HepG2 (cell line): Measurements from ENCODE around the gene DHTKD1. TPM values are rescaled to one million over a fixed set of nuclear protein-coding genes. Genes with fewer than 3 reads are reported as not detected.
A peak's percentile ranks its signal among the peaks of the same experiment; 100 is the strongest.

Source experiments
- ATF7 ChIP-seq, 2 experiments: fragments of 450-650 bp in 1 of 2; sonication (generic) in 1 of 2; formaldehyde crosslinking in 1 of 2; IDR thresholded peaks; 2 replicates each; pipeline versions ENCODE4 v1.4.0 to v1.6.1; 2016 to 2020; ENCODE audit warnings: antibody characterized with exemption in 1 of 2, mild to moderate bottlenecking in 1 of 2, missing genetic modification reagents in 1 of 2
- BATF2 ChIP-seq: sonication (generic); formaldehyde crosslinking; IDR thresholded peaks from 2 replicates; pipeline ENCODE4 v1.8.0; 2022; ENCODE audit warnings: mild to moderate bottlenecking, missing genetic modification reagents, moderate library complexity
- GATA4 ChIP-seq: sonication (generic); IDR thresholded peaks from 2 replicates; pipeline ENCODE4 v1.6.1; 2016; ENCODE audit warnings: antibody characterized with exemption, low read depth, borderline replicate concordance
- SMAD1 ChIP-seq: sonication (generic); formaldehyde crosslinking; IDR thresholded peaks from 2 replicates; pipeline ENCODE4 v1.4.0; 2020; ENCODE audit warnings: missing genetic modification reagents, low read depth, mild to moderate bottlenecking, borderline replicate concordance
- SMAD9 ChIP-seq: sonication (generic); formaldehyde crosslinking; IDR thresholded peaks from 2 replicates; pipeline ENCODE4 v1.5.1; 2020; ENCODE audit warnings: mild to moderate bottlenecking, missing genetic modification reagents
- TCF12 ChIP-seq, 2 experiments: fragments of 450-650 bp in 1 of 2; sonication (generic) in 1 of 2; formaldehyde crosslinking in 1 of 2; IDR thresholded peaks; 2 replicates each; pipeline versions ENCODE4 v1.6.1 to v1.8.0; 2017 to 2022; ENCODE audit warnings: antibody characterized with exemption in 1 of 2, mild to moderate bottlenecking in 1 of 2, missing genetic modification reagents in 1 of 2, moderate library complexity in 1 of 2
- ZBTB44 ChIP-seq: sonication (generic); formaldehyde crosslinking; IDR thresholded peaks from 2 replicates; pipeline ENCODE4 v1.4.0; 2020; ENCODE audit warnings: missing genetic modification reagents
- ZFP36L1 ChIP-seq: sonication (generic); formaldehyde crosslinking; IDR thresholded peaks from 2 replicates; pipeline ENCODE4 v1.8.0; 2022; ENCODE audit warnings: mild to moderate bottlenecking, missing genetic modification reagents, moderate library complexity
- ZNF143 ChIP-seq: sonication (generic); formaldehyde crosslinking; IDR thresholded peaks from 2 replicates; pipeline ENCODE4 v1.4.0; 2020; ENCODE audit warnings: missing genetic modification reagents
- ZNF224 ChIP-seq: sonication (generic); formaldehyde crosslinking; IDR thresholded peaks from 2 replicates; pipeline ENCODE4 v1.5.0; 2020; ENCODE audit warnings: mild to moderate bottlenecking, missing genetic modification reagents
- ZNF354B ChIP-seq: sonication (generic); formaldehyde crosslinking; IDR thresholded peaks from 2 replicates; pipeline ENCODE4 v1.8.0; 2022; ENCODE audit warnings: mild to moderate bottlenecking, missing genetic modification reagents
- ZNF891 ChIP-seq: sonication (generic); formaldehyde crosslinking; IDR thresholded peaks from 2 replicates; pipeline ENCODE4 v1.5.0; 2020; ENCODE audit warnings: mild to moderate bottlenecking, missing genetic modification reagents
- polyA plus RNA-seq, 8 experiments: library from polyadenylated mRNA; depleted of rRNA in 3 of 8; stranded (reverse) in 7 of 8; unstranded in 1 of 8; fragments of >200 nt; fragmentation: Illumina TruSeq in 4 of 8; extraction: Trizol in 4 of 8; gene quantifications; 2 replicates each; pipeline versions ENCODE4 v1.2.1 to v1.2.3, GENCODE V29; 2011 to 2016; ENCODE audit warnings: low read depth in 4 of 8, missing spikeins in 1 of 8, mixed read lengths in 1 of 8; ENCODE audit not compliant: insufficient read depth in 1 of 8
- total RNA-seq, 5 experiments: library from RNA; depleted of rRNA; stranded (reverse); fragments of >200 nt; fragmentation: Illumina TruSeq; extraction: Trizol; gene quantifications; 2 replicates each; pipeline ENCODE4 v1.2.3, GENCODE V29; 2016; ENCODE audit warnings: low read depth in 1 of 5

Gene DHTKD1
- total and polyA plus RNA-seq, 2 of the 13 experiments (the other 11 are each of a cell fraction or from before 2014, with no cell fraction given), result 9.6 to 14.1 TPM

- TF ChIP-seq BATF2 (CRISPR knock-in tag) (no peak), ZFP36L1 (CRISPR knock-in tag) (no peak), GATA4 (0 out of 2 replicates have a peak, but pooled peaks have one; percentile 6), ZBTB44 (CRISPR knock-in tag) (no peak), TCF12 (IDR thresholded peaks at IDR 0.05) (no peak), TCF12 (CRISPR knock-in tag; IDR thresholded peaks at IDR 0.05) (no peak), SMAD1 (CRISPR knock-in tag) (no peak), ZNF354B (CRISPR knock-in tag) (no peak), ZNF143 (CRISPR knock-in tag) (no peak), SMAD9 (CRISPR knock-in tag) (no peak), ATF7 (IDR thresholded peaks at IDR 0.05) (no peak), ATF7 (CRISPR knock-in tag; IDR thresholded peaks at IDR 0.05) (no peak), ZNF891 (CRISPR knock-in tag) (no peak), ZNF224 (CRISPR knock-in tag) (no peak)
Measured at GRCh38 chr10:12042797-12043651, 25.7 kb upstream of the DHTKD1 start, which contains the start of gene UPF2 (continued).
